ENCODE results near the gene ASAP2. TPM values are rescaled to one million over a fixed set of nuclear protein-coding genes. Genes with fewer than 3 reads are reported as not detected.

ASAP2 gene
- polyA plus RNA-seq, 1 donor (not counting 4 experiments of a cell fraction or from before 2014, with no cell fraction given): 54.2 TPM

- dilution Hi-C loops (cut with MboI; ENCODE audit: extremely low pct_ligation_motif_present, low sequenced_read_pairs): no loop called here
- H2AFZ ChIP-seq (ENCODE audit: control insufficient read depth, low read length): no peak overlapping the region
- peak overlapping the region; percentile 60 for H3K9ac ChIP-seq (ENCODE audit: control insufficient read depth, extremely low read depth, insufficient read depth, low read length)
- no peaks in the 10 kb centered on the region for H4K20me1 ChIP-seq (ENCODE audit: control insufficient read depth, extremely low read depth, insufficient read depth, low read length)
- TF ChIP-seq EZH2 (IDR thresholded peaks at IDR 0.05; ENCODE audit: low read length) (no peak), CTCF (optimal IDR thresholded peaks at IDR 0.05 in 1 of 3, IDR thresholded peaks at IDR 0.05 in 1 of 3, conservative IDR thresholded peaks at IDR 0.05 in 1 of 3; ENCODE audit: extremely low read depth in 1 of 3, insufficient read depth in 2 of 3, low read length in 3 of 3) (no peak)
- DNase-seq (ENCODE audit: low read depth, low spot score) (no peak), FAIRE-seq (peak; percentile 56)
- H3K9me3 ChIP-seq (ENCODE audit: control insufficient read depth, low read depth, low read length): no peaks in the 10 kb centered on the region
- H3K4me3 ChIP-seq (ENCODE audit: control insufficient read depth in 2 of 3, extremely low read depth in 1 of 3, insufficient read depth in 2 of 3, low read depth in 1 of 3, low read length in 3 of 3): peak overlapping the region in 1 of 3 experiments; percentile 47
- H3K36me3 ChIP-seq (ENCODE audit: control insufficient read depth in 2 of 2, extremely low read depth in 1 of 2, insufficient read depth in 2 of 2, low read length in 2 of 2): peaks cover 0 to 20% of the 10 kb centered on the region in 2 experiments
- peak overlapping the region; percentile 87 for H3K27ac ChIP-seq (ENCODE audit: control insufficient read depth, insufficient read depth, low read length)
- H3K27me3 ChIP-seq (ENCODE audit: control insufficient read depth, extremely low read depth, insufficient read depth, low read length): no peaks in the 10 kb centered on the region
- no peaks in the 10 kb centered on the region for H3K9me1 ChIP-seq (ENCODE audit: control insufficient read depth, extremely low read depth, insufficient read depth, low read length)
- H3K4me1 ChIP-seq (ENCODE audit: control insufficient read depth, extremely low read depth, insufficient read depth, low read length): peaks cover 83% of the 10 kb centered on the region
- H3K4me2 ChIP-seq (ENCODE audit: control insufficient read depth, extremely low read depth, insufficient read depth, low read depth, low read length): peak overlapping the region; percentile 86
- peaks cover 79% of the 10 kb centered on the region for H3K79me2 ChIP-seq (ENCODE audit: control insufficient read depth, insufficient read depth, low read length)
Measured at GRCh38 chr2:9250498-9251153, 44.0 kb downstream of the ASAP2 start.

GRCh38 chr2:9251154-9252001 lies 44.8 kb downstream of the ASAP2 start:
- DNase-seq (ENCODE audit: low read depth, low spot score) (peak; percentile 82), FAIRE-seq (peak; percentile 89)
- Histone ChIP-seq H3K9me3 (ENCODE audit: control insufficient read depth, low read depth, low read length) (no peaks in the 10 kb centered on the region), H3K27ac (ENCODE audit: control insufficient read depth, insufficient read depth, low read length) (peak overlapping the region; percentile 87), H3K4me3 (ENCODE audit: control insufficient read depth in 2 of 3, extremely low read depth in 1 of 3, insufficient read depth in 2 of 3, low read depth in 1 of 3, low read length in 3 of 3) (peak overlapping the region in 1 of 3 experiments; percentile 39), H4K20me1 (ENCODE audit: control insufficient read depth, extremely low read depth, insufficient read depth, low read length) (no peaks in the 10 kb centered on the region), H3K27me3 (ENCODE audit: control insufficient read depth, extremely low read depth, insufficient read depth, low read length) (no peaks in the 10 kb centered on the region), H3K9ac (ENCODE audit: control insufficient read depth, extremely low read depth, insufficient read depth, low read length) (peak overlapping the region; percentile 74), H3K4me1 (ENCODE audit: control insufficient read depth, extremely low read depth, insufficient read depth, low read length) (peaks cover 82% of the 10 kb centered on the region), H3K9me1 (ENCODE audit: control insufficient read depth, extremely low read depth, insufficient read depth, low read length) (no peaks in the 10 kb centered on the region), H3K79me2 (ENCODE audit: control insufficient read depth, insufficient read depth, low read length) (peaks cover 79% of the 10 kb centered on the region), H3K4me2 (ENCODE audit: control insufficient read depth, extremely low read depth, insufficient read depth, low read depth, low read length) (peak overlapping the region; percentile 86), H3K36me3 (ENCODE audit: control insufficient read depth in 2 of 2, extremely low read depth in 1 of 2, insufficient read depth in 2 of 2, low read length in 2 of 2) (peaks cover 0 to 20% of the 10 kb centered on the region in 2 experiments), H2AFZ (ENCODE audit: control insufficient read depth, low read length) (no peak overlapping the region)
- dilution Hi-C loops (cut with MboI; ENCODE audit: extremely low pct_ligation_motif_present, low sequenced_read_pairs): no loop called here
- no peak for TF ChIP-seq EZH2 (IDR thresholded peaks at IDR 0.05; ENCODE audit: low read length)
- TF ChIP-seq CTCF (optimal IDR thresholded peaks at IDR 0.05 in 1 of 3, IDR thresholded peaks at IDR 0.05 in 1 of 3, conservative IDR thresholded peaks at IDR 0.05 in 1 of 3; ENCODE audit: extremely low read depth in 1 of 3, insufficient read depth in 2 of 3, low read length in 3 of 3): no peak
